ENCODE data around the gene WWOX. TPM values are rescaled to one million over a fixed set of nuclear protein-coding genes. Genes with fewer than 3 reads are reported as not detected.

WWOX gene
- total and polyA plus RNA-seq, 2 donors (not counting 3 experiments of a cell fraction or from before 2014, with no cell fraction given): 6.2 to 12.5 TPM

- intact Hi-C loops (cut with micrococcal nuclease): no loop called here
- FAIRE-seq (no peak), DNase-seq (ENCODE audit: low read depth, low spot score) (no peak)
- H3K9me3 ChIP-seq (replicated peaks; ENCODE audit: control insufficient read depth, insufficient read depth, low read length): peaks cover 4% of the 10 kb centered on the region
- H3K36me3 ChIP-seq (ENCODE audit: control insufficient read depth in 2 of 2, extremely low read depth in 1 of 2, insufficient read depth in 2 of 2, low read length in 2 of 2): no peaks in the 10 kb centered on the region
- no peak for TF ChIP-seq POLR2AphosphoS5 (IDR thresholded peaks at IDR 0.05; ENCODE audit: insufficient read depth, low read depth, low read length)
- TF ChIP-seq EZH2 (IDR thresholded peaks at IDR 0.05; ENCODE audit: borderline replicate concordance, low read depth, low read length, severe bottlenecking): no peak
- no peak for TF ChIP-seq MYC (IDR thresholded peaks at IDR 0.05; ENCODE audit: low read depth, low read length)
- TF ChIP-seq FOS (IDR thresholded peaks at IDR 0.05; ENCODE audit: borderline replicate concordance, insufficient read depth, low read length): no peak
- no peak for TF ChIP-seq POLR2A (IDR thresholded peaks at IDR 0.05; ENCODE audit: low read depth, low read length)
- no peak for TF ChIP-seq CTCF (IDR thresholded peaks at IDR 0.05; ENCODE audit: extremely low read depth in 1 of 2, insufficient read depth in 1 of 2, low read depth in 1 of 2, low read length in 2 of 2)
- no peak for TF ChIP-seq GATA2 (IDR thresholded peaks at IDR 0.05; ENCODE audit: insufficient read depth, insufficient read length, low read depth, low read length)
- TF ChIP-seq MAX (IDR thresholded peaks at IDR 0.05; ENCODE audit: insufficient read depth, insufficient read length): no peak
- TF ChIP-seq JUN (IDR thresholded peaks at IDR 0.05; ENCODE audit: borderline replicate concordance, insufficient read depth, insufficient read length, low read depth): no peak
- no peak overlapping the region for H3K9ac ChIP-seq (replicated peaks; ENCODE audit: extremely low read depth, insufficient read depth, low read length)
- H3K9me1 ChIP-seq (replicated peaks; ENCODE audit: control insufficient read depth, extremely low read depth, insufficient read depth, low read length): no peaks in the 10 kb centered on the region
- POLR2A ChIA-PET: no interaction called here
- no peaks in the 10 kb centered on the region for H3K79me2 ChIP-seq (ENCODE audit: control insufficient read depth, insufficient read depth, low read length)
- CTCF ChIA-PET: no interaction called here
- no TSS peak for BruUV-seq (replicated peaks)
- H4K20me1 ChIP-seq (replicated peaks; ENCODE audit: control insufficient read depth, extremely low read depth, insufficient read depth, low read length): no peaks in the 10 kb centered on the region
- H3K4me1 ChIP-seq (ENCODE audit: control insufficient read depth, extremely low read depth, insufficient read depth, low read length): no peaks in the 10 kb centered on the region
- H3K27me3 ChIP-seq (ENCODE audit: control insufficient read depth in 2 of 2, insufficient read depth in 2 of 2, low read length in 2 of 2): no peaks in the 10 kb centered on the region
- no peak overlapping the region for H3K4me3 ChIP-seq (replicated peaks in 1 of 3; ENCODE audit: insufficient read depth in 1 of 3, low read depth in 1 of 3, low read length in 3 of 3)
- dilution Hi-C loops (cut with MboI; ENCODE audit: extremely low pct_ligation_motif_present, low sequenced_read_pairs): no loop called here
- no peak overlapping the region for H3K4me2 ChIP-seq (ENCODE audit: insufficient read depth, low read length)
- no peak overlapping the region for H2AFZ ChIP-seq (ENCODE audit: low read depth, low read length)
- no peak overlapping the region for H3K27ac ChIP-seq (ENCODE audit: insufficient read depth, low read depth, low read length)
These were observed 201.0 kb downstream of the WWOX start for GRCh38 chr16:78300469-78300868.
